HG02588 (cell line): ENCODE data around the gene TXLNA.
"Not testable (repeated sequence)": the region's sequence is repeated elsewhere in the genome, so short reads cannot be mapped to it uniquely, and the experiment has no call there.

Experiments used
- ATAC-seq: cut with Tn5 transposase; IDR thresholded peaks from one replicate; pipeline ENCODE4 v1.9.1; 2021; ENCODE audit warnings: mild to moderate bottlenecking, moderate library complexity; ENCODE audit not compliant: unreplicated experiment

The TXLNA gene

DNA sequence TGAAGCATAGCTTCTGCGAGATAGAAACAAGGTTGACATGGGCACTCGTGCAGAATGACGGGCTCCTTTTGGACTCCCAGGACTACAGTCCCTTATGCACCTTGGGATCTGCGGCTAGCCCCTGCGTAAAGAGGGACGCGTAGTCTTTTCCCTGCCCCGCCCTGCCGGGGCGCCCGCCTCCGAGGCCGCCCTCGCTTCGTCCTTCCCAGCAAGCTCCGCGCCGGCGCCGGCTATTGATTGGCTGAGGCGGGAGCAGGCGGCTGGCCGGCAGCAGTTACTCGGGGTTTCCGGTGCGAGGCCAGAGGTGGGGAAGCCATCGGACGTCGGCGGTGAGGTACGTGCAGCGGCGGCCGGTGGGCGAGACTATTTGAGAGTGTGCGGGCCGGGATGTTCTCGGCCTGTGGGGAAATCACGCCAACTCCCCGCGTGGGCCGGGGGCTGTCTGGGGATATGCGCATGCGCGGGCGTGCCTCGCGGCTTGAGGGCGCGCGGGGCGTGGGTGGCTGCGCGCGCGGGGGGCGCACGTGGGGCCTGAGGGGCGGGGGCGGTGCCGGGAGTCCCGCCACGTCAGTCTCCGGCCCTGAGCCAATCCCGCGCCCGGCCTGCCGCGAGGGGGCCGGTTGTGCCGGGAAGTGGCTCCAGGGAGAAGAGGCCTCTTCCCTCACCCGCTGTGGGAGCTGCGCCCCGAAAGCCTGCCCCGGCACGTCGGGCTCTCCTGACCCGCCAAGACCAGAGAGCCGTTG, at the start of gene TXLNA:
TSS of gene TXLNA (plus strand) at position 233 of the 743 bp plus-strand sequence. CDS start 671 bp downstream, outside the sequence.
- ATAC-seq = peak; percentile 83

GRCh38 chr1:32133950-32134280, 45.6 kb upstream of the TXLNA start:
- not testable (repeated sequence) for ATAC-seq

- ATAC-seq = no peak
Observed at GRCh38 chr1:32137111-32137510, 42.4 kb upstream of the TXLNA start.

GRCh38 chr1:32138965-32139364, 40.5 kb upstream of the TXLNA start:
- ATAC-seq = no peak

DNA sequence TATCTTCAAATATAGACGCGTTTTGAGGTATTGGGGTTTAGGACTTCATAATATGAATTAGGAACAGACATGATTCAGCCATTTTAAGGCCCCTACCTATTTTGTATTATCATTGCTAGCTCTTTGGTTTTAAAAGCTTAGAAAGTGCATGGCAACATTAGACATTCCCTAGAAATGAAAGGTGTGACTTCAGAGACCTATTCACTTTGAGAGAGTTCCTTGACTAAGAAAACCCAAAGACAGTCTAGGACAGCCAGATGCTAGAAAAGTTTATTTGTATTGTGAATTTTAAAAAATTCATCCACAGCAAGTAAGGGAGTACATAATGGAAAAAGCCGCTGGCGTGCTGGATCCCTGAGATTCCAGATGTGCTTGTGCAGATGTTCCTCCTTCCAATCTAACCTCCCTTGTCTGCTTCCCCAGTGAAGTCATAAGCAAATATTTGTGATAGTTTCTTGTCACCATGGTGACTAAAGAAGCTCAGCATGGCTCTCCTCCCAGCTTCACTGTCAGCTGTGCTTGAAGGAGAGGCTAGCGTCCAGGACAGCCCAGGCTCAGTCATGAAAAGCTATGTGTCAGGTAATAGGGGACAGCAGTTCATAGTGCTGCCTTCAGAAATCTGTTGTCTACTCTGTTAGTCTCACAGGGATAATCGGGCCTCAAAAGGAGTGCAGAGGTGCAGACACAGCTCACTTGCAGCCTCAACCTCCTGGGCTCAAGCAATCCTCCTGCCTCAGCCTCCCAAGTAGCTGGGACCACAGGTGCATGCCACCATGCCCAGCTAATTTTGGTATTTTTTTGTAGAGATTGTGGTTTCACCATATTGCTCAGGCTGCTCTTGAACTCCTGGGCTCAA, 36.8 kb upstream of the TXLNA start:
- no peak for ATAC-seq

DNA sequence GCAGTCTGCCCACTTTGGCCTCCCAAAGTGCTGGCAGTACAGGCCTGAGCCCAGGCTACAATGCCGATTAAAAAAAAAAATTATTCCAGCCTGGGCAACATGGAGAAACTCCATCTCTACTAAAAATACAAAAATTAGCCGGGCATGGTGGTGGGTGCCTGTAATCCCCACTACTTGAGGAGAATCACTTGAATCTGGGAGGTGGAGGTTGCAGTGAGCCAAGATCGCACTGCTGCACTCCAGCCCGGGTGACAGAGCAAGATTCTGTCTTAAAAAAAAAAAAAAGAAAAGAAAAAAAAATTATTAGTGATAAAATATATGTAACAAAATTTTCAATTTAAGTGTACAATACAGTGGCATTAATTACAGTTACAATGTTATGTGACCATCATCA, 36.2 kb upstream of the TXLNA start:
- ATAC-seq = not testable (repeated sequence)

- ATAC-seq = no peak
Observed at GRCh38 chr1:32144033-32144432, 35.4 kb upstream of the TXLNA start.

DNA sequence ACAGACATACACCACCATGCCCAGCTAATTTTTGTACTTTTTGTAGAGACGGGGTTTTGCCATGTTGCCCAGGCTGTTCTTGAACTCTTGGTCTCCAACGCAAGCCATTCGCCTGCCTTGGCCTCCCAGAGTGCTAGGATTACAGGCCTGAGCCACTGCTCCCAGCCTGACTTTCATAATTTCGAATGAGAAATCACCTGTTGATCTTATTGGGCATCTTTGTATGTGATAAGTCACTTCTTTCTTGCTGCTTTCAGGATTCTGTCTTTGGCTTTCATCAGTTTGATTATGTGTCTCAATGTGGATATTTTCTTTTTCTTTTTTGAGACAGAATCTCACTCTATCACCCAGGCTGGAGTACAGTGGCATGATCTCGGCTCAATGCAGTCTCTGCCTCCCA, 31.7 kb upstream of the TXLNA start:
- not testable (repeated sequence) for ATAC-seq

- ATAC-seq = no peak
Observed at GRCh38 chr1:32150847-32151246, 28.6 kb upstream of the TXLNA start.

GRCh38 chr1:32151319-32151787, 28.1 kb upstream of the TXLNA start:
- no peak for ATAC-seq

DNA sequence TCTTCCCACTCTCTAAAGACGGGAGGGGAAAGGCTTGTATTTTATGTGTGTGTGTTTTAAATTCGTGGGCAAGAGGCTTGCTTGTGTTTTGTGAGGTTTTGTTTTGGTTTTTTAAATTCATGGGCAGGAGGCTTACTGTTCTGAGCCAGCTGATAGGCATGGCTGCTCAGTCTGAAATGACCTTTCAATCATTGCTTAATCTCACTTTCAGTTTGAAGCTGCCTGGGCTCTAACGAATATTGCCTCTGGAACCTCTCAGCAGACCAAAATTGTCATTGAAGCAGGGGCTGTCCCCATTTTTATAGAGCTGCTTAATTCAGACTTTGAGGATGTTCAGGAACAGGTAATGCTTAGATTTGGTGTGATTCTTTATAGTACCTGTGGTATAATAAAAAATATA, 20.3 kb upstream of the TXLNA start:
- no peak for ATAC-seq

DNA sequence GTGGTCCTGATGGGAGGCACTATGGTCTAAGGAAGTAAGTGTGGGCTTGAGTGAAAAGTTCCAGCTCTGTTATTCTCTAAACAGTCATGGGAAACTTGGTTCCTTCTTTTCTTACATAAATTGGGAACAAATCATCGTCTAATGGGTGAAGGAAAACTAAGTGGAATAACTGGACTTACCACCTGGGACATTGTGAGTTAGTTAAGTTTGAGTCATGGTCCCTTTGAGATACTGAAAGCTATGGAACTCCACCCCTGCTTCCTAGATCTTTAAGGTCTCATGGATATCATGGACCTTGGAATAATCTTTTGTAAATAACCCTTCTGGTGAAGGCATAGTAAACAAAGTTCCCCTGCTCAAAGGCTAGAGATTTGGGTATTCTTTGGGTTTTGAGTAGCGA, 16.1 kb upstream of the TXLNA start:
- no peak for ATAC-seq

GRCh38 chr1:32165633-32166032, 13.8 kb upstream of the TXLNA start:
- not testable (repeated sequence) for ATAC-seq

DNA sequence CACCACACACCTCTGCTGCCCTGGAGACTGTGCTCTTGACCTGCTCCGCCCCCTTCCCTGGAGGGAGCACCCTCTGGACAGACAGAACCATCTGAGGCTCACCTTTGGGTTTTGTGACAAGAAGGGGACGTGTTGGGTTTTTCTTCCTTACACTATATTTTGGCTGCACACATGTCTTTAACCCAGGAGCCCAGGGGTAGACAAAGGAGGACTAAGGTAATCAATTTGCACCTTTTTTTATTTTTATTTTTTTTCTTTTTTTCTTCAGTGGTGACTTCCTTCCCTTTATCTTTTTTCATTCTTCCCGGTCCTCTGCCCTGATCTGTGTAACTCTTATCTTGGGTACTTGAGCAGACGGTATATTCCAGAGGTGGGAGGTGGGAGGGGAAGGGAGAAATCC, 8.5 kb upstream of the TXLNA start:
- no peak for ATAC-seq

- no peak for ATAC-seq
Observed at GRCh38 chr1:32172621-32173245, 6.7 kb upstream of the TXLNA start.

DNA sequence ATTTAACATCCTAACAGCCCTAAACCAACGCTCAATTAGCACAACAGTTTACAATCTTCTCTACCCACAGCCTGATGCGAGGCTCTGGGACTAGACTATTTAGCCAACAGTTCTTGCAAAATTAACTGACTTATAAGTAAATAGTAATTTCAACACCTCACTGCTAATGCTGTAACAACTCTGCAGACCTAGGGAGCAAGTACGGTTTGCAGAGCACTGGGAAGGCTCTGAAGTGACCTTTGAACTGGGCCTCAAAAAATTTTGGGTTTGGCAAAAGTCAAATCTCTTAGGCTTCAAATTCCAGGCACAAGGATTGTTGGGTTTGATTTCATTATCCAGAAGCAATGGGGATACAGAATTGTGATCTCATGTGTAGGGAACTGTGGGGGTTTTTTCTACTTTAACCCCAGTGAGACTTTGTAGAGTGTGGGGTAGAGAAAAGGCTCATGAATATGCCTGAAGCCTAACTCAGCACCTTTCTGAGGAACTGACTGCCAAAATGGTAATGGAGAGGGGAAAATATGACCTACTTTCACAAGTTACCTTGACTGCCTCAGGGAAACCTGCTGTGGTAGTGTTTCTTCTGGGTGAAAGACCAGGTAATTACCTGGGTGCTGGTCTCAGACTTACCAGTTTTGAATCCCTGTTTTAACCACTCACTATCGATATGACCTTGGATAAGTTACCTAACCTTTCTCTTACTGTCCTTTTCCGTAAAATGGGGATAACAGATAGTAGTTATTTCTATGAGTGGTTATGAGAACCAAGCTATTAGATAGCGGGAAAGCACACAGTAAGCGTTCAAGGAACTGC, 889 bp upstream of the TXLNA start:
- ATAC-seq = no peak

GRCh38 chr1:32179193-32179442, 357 bp upstream of the TXLNA start:
- ATAC-seq = no peak

DNA sequence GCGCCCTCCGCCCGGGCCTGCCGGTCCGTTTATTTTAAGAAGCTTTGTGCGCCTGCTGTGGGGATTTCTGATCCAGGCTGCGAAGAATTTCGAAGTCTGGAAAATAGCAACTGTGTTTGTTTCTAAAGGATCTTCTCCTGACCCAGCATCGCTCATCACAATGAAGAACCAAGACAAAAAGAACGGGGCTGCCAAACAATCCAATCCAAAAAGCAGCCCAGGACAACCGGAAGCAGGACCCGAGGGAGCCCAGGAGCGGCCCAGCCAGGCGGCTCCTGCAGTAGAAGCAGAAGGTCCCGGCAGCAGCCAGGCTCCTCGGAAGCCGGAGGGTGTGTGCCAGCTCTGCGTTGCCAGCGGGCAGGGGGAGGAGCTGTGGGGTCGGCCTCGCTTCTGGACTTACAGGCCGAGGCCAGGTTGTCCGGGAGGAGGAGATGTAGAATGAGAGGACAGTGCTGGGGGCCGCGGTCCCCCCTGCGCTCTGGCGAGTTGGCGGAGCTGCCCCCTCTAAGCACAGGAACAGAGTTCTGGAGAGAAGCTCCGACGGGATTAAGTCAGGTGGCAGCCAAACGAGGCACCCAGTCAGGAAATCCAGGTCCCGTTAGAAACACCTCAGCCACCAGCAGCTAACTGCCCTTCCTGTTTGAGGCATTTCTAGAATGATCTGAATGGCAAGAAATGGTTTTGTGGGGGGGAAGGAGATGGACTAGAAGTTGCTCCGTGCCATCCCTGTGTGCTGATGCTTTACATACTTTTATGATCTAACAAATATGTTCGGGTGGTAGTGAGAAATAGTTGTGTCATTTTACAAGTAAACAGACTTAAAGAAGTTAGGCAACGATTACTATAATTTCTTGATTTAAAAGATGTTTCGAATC, 948 bp downstream of the TXLNA start:
- ATAC-seq = peak; percentile 17

GRCh38 chr1:32181065-32181464, 1.6 kb downstream of the TXLNA start:
- ATAC-seq = no peak

DNA sequence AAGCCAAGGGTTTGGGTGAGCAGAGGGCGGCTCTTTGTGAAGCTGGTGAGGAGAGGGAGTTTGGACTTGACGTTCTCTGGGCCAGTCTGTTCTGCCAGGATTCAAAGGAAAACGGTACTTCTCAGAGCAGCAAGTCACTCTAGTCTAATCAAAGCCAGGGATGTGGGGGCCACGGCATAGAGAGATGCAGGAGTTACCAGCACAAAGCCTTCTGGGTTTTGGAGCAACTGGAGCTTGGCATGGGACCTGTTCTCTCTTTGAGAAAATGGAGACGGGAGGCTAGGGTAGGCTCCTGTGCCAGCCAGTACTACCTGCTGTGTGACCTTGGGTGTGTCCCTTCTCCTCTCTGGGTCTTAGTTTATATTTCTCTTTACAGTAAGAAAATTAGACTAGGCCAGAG, 2.1 kb downstream of the TXLNA start:
- ATAC-seq = no peak
